ENCODE measurements around the gene PAQR9. TPM values are rescaled to one million over a fixed set of nuclear protein-coding genes. Genes with fewer than 3 reads are reported as not detected.

Gene PAQR9
- total RNA-seq, 2 donors from 2014 or later: 0.26 to 0.33 TPM

DNA sequence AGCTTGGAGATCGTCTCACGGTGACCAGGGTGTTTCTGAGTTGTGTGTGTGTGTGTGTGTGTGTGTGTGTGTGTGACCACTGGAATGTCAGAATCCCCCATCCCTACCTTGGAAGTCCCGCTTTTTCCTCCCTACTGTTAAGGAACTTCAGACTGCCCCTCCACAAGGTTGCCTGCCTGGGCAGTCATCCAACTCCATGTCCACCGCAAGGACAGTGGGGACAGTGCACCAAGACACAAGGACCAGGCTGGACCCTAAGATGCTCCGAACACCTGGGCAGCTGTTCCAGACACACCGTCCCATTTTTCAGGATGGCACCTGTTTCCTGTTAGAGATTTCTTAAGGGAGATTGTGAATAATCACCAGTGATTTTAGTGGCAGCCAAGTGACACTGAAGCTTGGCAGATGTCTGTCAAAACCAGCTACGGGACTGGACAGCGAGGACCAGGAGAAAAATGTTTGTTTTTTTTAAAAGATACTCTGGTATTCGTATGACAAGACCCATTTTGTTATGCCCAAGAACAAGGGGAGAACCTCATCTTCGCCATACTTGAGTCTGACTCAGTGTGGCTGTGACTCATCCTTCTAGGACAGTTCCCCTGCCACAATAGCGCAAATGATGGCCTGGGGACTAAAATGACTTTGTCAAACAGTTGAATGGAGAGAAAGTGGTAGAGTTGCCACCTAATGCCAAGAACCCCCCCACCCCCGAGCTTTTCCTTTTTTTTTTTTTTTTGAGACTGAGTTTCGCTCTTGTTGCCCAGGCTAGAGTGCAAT lies 15.5 kb downstream of the PAQR9 start:
- WGBS, 2 donors: 71 to 75% methylated on average over 12 to 13 of the region's 13 CpGs
- H3K9me3 ChIP-seq: no peaks in the 10 kb centered on the region
- intact Hi-C loops (cut with DNase I): no loop called here

DNA sequence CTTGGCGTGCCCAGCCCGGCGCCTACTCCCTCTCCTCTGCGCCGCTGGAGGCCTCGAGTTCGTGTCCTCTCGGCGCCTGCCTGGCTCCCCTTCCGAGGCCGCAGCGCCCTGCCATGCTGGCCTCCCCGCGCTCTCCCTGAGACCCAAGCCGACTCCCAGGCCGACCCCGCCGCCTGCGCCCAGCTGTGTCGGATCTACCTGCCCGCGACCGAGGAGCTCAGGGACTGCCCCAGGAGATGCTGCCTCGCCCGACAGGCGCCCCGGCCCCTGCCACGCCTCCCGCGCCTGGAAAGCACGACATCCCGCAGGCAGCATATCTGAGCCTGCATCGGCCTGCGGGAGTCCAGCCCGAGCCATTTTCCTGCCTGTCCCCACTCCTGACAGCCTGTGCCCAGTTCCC lies 16.1 kb downstream of the PAQR9 start:
- ATAC-seq: no peak
- H3K27me3 ChIP-seq: peaks cover 0 to 10% of the 10 kb centered on the region in 2 donors
- 12 to 26% methylated on average over 3 to 35 of the region's 35 CpGs for WGBS, 2 donors

More for the DNA sequence above, 15.5 kb downstream of the PAQR9 start:
- no peak for TF ChIP-seq POLR2A (IDR thresholded peaks at IDR 0.05)
- TF ChIP-seq, protein P1, sequence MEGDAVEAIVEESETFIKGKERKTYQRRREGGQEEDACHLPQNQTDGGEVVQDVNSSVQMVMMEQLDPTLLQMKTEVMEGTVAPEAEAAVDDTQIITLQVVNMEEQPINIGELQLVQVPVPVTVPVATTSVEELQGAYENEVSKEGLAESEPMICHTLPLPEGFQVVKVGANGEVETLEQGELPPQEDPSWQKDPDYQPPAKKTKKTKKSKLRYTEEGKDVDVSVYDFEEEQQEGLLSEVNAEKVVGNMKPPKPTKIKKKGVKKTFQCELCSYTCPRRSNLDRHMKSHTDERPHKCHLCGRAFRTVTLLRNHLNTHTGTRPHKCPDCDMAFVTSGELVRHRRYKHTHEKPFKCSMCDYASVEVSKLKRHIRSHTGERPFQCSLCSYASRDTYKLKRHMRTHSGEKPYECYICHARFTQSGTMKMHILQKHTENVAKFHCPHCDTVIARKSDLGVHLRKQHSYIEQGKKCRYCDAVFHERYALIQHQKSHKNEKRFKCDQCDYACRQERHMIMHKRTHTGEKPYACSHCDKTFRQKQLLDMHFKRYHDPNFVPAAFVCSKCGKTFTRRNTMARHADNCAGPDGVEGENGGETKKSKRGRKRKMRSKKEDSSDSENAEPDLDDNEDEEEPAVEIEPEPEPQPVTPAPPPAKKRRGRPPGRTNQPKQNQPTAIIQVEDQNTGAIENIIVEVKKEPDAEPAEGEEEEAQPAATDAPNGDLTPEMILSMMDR (IDR thresholded peaks at IDR 0.05): no peak
- DNase-seq (no peak), ATAC-seq (no peak)
- Histone ChIP-seq H3K4me3 (no peak overlapping the region), H3K27ac (no peak overlapping the region), H3K4me1 (peaks cover 7% of the 10 kb centered on the region), H3K27me3 (peaks cover 0 to 10% of the 10 kb centered on the region in 2 donors), H3K36me3 (replicated peaks in 1 of 2; ENCODE audit: insufficient read depth in 1 of 2, low read depth in 2 of 2) (no peaks in the 10 kb centered on the region)

DNA sequence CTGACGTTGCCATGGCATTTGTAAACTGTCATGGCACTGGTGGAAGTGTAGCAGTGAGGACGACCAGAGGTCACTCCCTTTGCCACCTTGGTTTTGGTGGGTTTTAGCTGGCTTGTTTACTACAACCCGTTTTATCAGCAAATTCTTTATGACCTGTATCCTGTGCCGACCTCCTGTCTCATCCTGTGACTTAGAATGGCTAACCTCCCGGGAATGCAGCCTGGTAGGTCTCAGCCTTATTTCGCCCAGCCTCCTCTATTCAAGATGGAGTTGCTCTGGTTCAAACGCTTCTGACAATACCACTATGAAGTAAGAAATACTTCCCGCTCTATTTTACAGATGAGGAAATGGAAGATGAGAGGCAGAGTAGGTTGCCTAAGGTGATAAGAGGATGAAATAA lies 16.6 kb downstream of the PAQR9 start:
- H3K4me1 ChIP-seq: peaks cover 7% of the 10 kb centered on the region
- peaks cover 0 to 10% of the 10 kb centered on the region in 2 donors for H3K27me3 ChIP-seq
- no peaks in the 10 kb centered on the region for H3K36me3 ChIP-seq (replicated peaks in 1 of 2; ENCODE audit: insufficient read depth in 1 of 2, low read depth in 2 of 2)
- DNase-seq (no peak), ATAC-seq (no peak)
- H3K4me3 ChIP-seq: no peak overlapping the region
- intact Hi-C loops (cut with DNase I): no loop called here
- 47 to 51% methylated on average over 8 of the region's 8 CpGs for WGBS, 2 donors
- H3K9me3 ChIP-seq: no peaks in the 10 kb centered on the region
- H3K27ac ChIP-seq: no peak overlapping the region
- no peak for TF ChIP-seq POLR2A (IDR thresholded peaks at IDR 0.05)
- TF ChIP-seq, protein P1 (IDR thresholded peaks at IDR 0.05): no peak

More for the DNA sequence above, 16.1 kb downstream of the PAQR9 start:
- H3K27ac ChIP-seq: no peak overlapping the region
- no peak for TF ChIP-seq POLR2A (IDR thresholded peaks at IDR 0.05)
- TF ChIP-seq, protein P1 (IDR thresholded peaks at IDR 0.05): no peak
- peaks cover 7% of the 10 kb centered on the region for H3K4me1 ChIP-seq
- H3K9me3 ChIP-seq: no peaks in the 10 kb centered on the region
- DNase-seq: no peak
- intact Hi-C loops (cut with DNase I): no loop called here
- no peaks in the 10 kb centered on the region for H3K36me3 ChIP-seq (replicated peaks in 1 of 2; ENCODE audit: insufficient read depth in 1 of 2, low read depth in 2 of 2)
- H3K4me3 ChIP-seq: no peak overlapping the region

DNA sequence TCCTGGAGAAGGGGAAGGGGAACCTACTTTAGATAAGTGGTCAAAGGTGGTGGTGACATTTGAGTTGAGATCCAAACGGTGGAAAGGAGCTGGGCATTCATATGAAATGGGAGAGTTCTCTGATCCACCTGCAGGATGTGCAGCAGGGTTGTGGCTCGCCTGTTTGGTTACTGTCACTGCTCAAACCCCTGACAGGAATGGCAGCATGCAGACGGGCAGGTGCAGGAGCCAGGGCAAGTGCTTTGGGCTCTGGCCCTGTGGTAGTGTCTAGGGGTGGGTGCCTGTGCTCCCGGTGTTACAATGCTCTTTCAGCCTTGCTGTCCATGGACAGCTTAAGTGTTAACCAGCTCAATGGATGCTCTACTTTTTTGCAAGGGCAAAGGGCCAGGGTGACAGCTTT lies 18.5 kb downstream of the PAQR9 start:
- DNase-seq: no peak
- Histone ChIP-seq H3K4me3 (no peak overlapping the region), H3K27me3 (peaks cover 0 to 10% of the 10 kb centered on the region in 2 donors), H3K9me3 (no peaks in the 10 kb centered on the region), H3K27ac (no peak overlapping the region), H3K4me1 (peaks cover 7% of the 10 kb centered on the region), H3K36me3 (replicated peaks in 1 of 2; ENCODE audit: insufficient read depth in 1 of 2, low read depth in 2 of 2) (no peaks in the 10 kb centered on the region)
- intact Hi-C loops (cut with DNase I): no loop called here
- no peak for ATAC-seq
- 69 to 71% methylated on average over 4 of the region's 4 CpGs for WGBS, 2 donors
- TF ChIP-seq POLR2A (IDR thresholded peaks at IDR 0.05): no peak
- TF ChIP-seq, protein P1 (IDR thresholded peaks at IDR 0.05): no peak

DNA sequence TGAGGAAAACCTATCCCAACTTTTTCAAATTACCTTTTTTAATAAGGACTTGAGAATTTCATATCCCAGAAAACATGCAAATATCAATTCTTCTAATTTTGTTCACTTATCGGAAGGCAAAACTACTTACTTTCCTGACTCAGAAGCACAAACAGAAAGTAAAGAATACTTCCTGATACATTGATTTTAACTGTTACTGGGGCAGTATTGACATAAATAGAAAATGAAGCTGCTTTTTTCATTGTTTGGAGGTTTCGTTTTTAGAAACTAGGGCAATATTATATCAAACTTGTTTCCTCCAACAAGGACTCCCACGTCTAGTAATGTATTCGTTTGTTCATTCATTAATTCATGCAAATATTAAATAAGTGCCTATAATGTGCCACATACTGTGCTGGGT lies 19.1 kb downstream of the PAQR9 start:
- Histone ChIP-seq H3K4me3 (no peak overlapping the region), H3K27ac (no peak overlapping the region), H3K36me3 (replicated peaks in 1 of 2; ENCODE audit: insufficient read depth in 1 of 2, low read depth in 2 of 2) (no peaks in the 10 kb centered on the region), H3K4me1 (peaks cover 7% of the 10 kb centered on the region), H3K9me3 (no peaks in the 10 kb centered on the region), H3K27me3 (peaks cover 0 to 10% of the 10 kb centered on the region in 2 donors)
- DNase-seq (no peak), ATAC-seq (no peak)
- TF ChIP-seq POLR2A (IDR thresholded peaks at IDR 0.05): no peak
- TF ChIP-seq, protein P1 (IDR thresholded peaks at IDR 0.05): no peak
- intact Hi-C loops (cut with DNase I): no loop called here
- WGBS, 2 donors: 45 to 46% methylated on average over 4 of the region's 4 CpGs
